ENCODE measurements around the gene AEBP2.

GRCh38 chr12:19394385-19394784 is 44.9 kb upstream of the AEBP2 start:
- TF ChIP-seq POLR2A (IDR thresholded peaks at IDR 0.05; ENCODE audit: control extremely low read depth in 1 of 2, low read depth in 2 of 2, low read length in 2 of 2): no peak
- no peak for TF ChIP-seq CHD2 (IDR thresholded peaks at IDR 0.05; ENCODE audit: low read length)
- no peak for TF ChIP-seq RNF2 (IDR thresholded peaks at IDR 0.05; ENCODE audit: borderline replicate concordance, low read depth, low read length, missing control alignments, poor library complexity, severe bottlenecking)
- TF ChIP-seq YY1 (IDR thresholded peaks at IDR 0.05; ENCODE audit: low read depth, low read length): no peak
- no peak for TF ChIP-seq SP1 (IDR thresholded peaks at IDR 0.05; ENCODE audit: low read depth, low read length)
- TF ChIP-seq EP300 (IDR thresholded peaks at IDR 0.05; ENCODE audit: borderline replicate concordance in 1 of 2, low read depth in 2 of 2, low read length in 2 of 2): no peak
- TF ChIP-seq CTCF (IDR thresholded peaks at IDR 0.05; ENCODE audit: control extremely low read depth in 1 of 3, insufficient read depth in 1 of 3, low read depth in 1 of 3, low read length in 3 of 3): no peak

Measured in H1 (cell line).